HEK293 (cell line): ENCODE measurements around the gene OR5B21.

ENCODE experiments used
- CTCF ChIP-seq: fragments of 450-650 bp; formaldehyde crosslinking; IDR thresholded peaks from 2 replicates; pipeline ENCODE4 v1.5.1; 2016; ENCODE audit warnings: missing biosample characterization, missing genetic modification characterization
- GLI2 ChIP-seq: fragments of 450-650 bp; formaldehyde crosslinking; IDR thresholded peaks from 2 replicates; pipeline ENCODE4; 2017; ENCODE audit warnings: missing biosample characterization, missing genetic modification characterization, low read depth, borderline replicate concordance
- PRDM10 ChIP-seq: fragments of 450-650 bp; formaldehyde crosslinking; IDR thresholded peaks from 2 replicates; pipeline ENCODE4 v1.5.1; 2016; ENCODE audit warnings: missing biosample characterization, missing genetic modification characterization
- ZNF16 ChIP-seq: fragments of 450-650 bp; formaldehyde crosslinking; IDR thresholded peaks from 2 replicates; pipeline ENCODE4 v1.5.1; 2016; ENCODE audit warnings: low read depth, missing biosample characterization, missing genetic modification characterization
- ZNF274 ChIP-seq, 2 experiments: fragments of 200-500 bp in 1 of 2; fragments of 450-650 bp in 1 of 2; sonication (Bioruptor generic) in 1 of 2; formaldehyde crosslinking in 1 of 2; IDR thresholded peaks; 2 replicates each; pipeline versions ENCODE4 v1.5.1 to v1.6.1; 2014 to 2016; ENCODE audit warnings: borderline replicate concordance in 1 of 2, inconsistent platforms in 1 of 2, low read length in 1 of 2, missing biosample characterization in 1 of 2, missing genetic modification characterization in 1 of 2
- ZNF639 ChIP-seq: fragments of 450-650 bp; formaldehyde crosslinking; IDR thresholded peaks from 2 replicates; pipeline ENCODE4 v1.5.1; 2016; ENCODE audit warnings: missing biosample characterization, missing genetic modification characterization
- ZNF785 ChIP-seq: fragments of 450-650 bp; formaldehyde crosslinking; IDR thresholded peaks from 2 replicates; pipeline ENCODE4 v1.5.1; 2016; ENCODE audit warnings: missing biosample characterization, missing genetic modification characterization
- ZNF830 ChIP-seq: fragments of 450-650 bp; IDR thresholded peaks from 2 replicates; pipeline ENCODE4 v1.5.0; 2018; ENCODE audit warnings: missing biosample characterization, missing genetic modification characterization, low read depth, mild to moderate bottlenecking, moderate library complexity
- TF ChIP-seq, protein P1 (sequence below): fragments of 450-650 bp; formaldehyde crosslinking; IDR thresholded peaks from 2 replicates; pipeline ENCODE4 v1.5.0; 2017; ENCODE audit warnings: missing biosample characterization, missing genetic modification characterization, borderline replicate concordance

- TF ChIP-seq CTCF = no peak
- TF ChIP-seq ZNF274 (IDR thresholded peaks at IDR 0.05; ENCODE audit: low read length) = no peak
- no peak for TF ChIP-seq ZNF274 (tag by site-specific recombination; IDR thresholded peaks at IDR 0.05; ENCODE audit: borderline replicate concordance)
- no peak for TF ChIP-seq ZNF830 (tag by site-specific recombination)
- TF ChIP-seq PRDM10 (tag by site-specific recombination) = no peak
- no peak for TF ChIP-seq ZNF785 (tag by site-specific recombination)
- TF ChIP-seq, protein P1, sequence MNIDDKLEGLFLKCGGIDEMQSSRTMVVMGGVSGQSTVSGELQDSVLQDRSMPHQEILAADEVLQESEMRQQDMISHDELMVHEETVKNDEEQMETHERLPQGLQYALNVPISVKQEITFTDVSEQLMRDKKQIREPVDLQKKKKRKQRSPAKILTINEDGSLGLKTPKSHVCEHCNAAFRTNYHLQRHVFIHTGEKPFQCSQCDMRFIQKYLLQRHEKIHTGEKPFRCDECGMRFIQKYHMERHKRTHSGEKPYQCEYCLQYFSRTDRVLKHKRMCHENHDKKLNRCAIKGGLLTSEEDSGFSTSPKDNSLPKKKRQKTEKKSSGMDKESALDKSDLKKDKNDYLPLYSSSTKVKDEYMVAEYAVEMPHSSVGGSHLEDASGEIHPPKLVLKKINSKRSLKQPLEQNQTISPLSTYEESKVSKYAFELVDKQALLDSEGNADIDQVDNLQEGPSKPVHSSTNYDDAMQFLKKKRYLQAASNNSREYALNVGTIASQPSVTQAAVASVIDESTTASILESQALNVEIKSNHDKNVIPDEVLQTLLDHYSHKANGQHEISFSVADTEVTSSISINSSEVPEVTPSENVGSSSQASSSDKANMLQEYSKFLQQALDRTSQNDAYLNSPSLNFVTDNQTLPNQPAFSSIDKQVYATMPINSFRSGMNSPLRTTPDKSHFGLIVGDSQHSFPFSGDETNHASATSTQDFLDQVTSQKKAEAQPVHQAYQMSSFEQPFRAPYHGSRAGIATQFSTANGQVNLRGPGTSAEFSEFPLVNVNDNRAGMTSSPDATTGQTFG (tag by site-specific recombination) = no peak
- no peak for TF ChIP-seq ZNF639 (tag by site-specific recombination)
- no peak for TF ChIP-seq GLI2 (tag by site-specific recombination)
- TF ChIP-seq ZNF16 (tag by site-specific recombination) = no peak
Observed at GRCh38 chr11:58527429-58527828, 19.5 kb upstream of the OR5B21 start.
